Psoas muscle (tissue), 8 donors: ENCODE measurements around the gene GALNT9. TPM values are rescaled to one million over a fixed set of nuclear protein-coding genes. Genes with fewer than 3 reads are reported as not detected.

Source experiments
- ATAC-seq, 4 donors: fragments of 200-7000 bp; cut with Tn5 transposase; one replicate each; pipeline ENCODE4 v1.9.1; 2020; ENCODE audit warnings: moderate library complexity in 3 of 4, mild to moderate bottlenecking in 2 of 4
- DNase-seq, 2 donors: peaks; one replicate each; pipeline ENCODE4 v3.0.0-alpha.2; 2020
- H3K27ac ChIP-seq: fragments of 200-600 bp; one replicate; pipeline ENCODE4 v1.8.0; 2022
- H3K27me3 ChIP-seq, 3 donors: fragments of 200-600 bp in 1 of 3; one replicate each; pipeline versions ENCODE4 v1.6.1 to v1.8.0; 2013 to 2022; ENCODE audit warnings: low read length in 2 of 3, mild to moderate bottlenecking in 2 of 3, moderate library complexity in 1 of 3; ENCODE audit not compliant: insufficient read depth in 3 of 3
- H3K36me3 ChIP-seq, 2 donors: fragments of 200-600 bp in 1 of 2; one replicate each; pipeline versions ENCODE4 v1.6.1 to v1.8.0; 2013 to 2022; ENCODE audit warnings: low read depth in 1 of 2, mild to moderate bottlenecking in 1 of 2, moderate library complexity in 1 of 2; ENCODE audit not compliant: insufficient read depth in 1 of 2
- H3K4me1 ChIP-seq: fragments of 200-600 bp; one replicate; pipeline ENCODE4 v1.8.0; 2022
- H3K4me3 ChIP-seq: fragments of 200-600 bp; one replicate; pipeline ENCODE4 v1.8.0; 2022; ENCODE audit warnings: mild to moderate bottlenecking
- H3K9me3 ChIP-seq: fragments of 200-600 bp; one replicate; pipeline ENCODE4 v1.8.0; 2022
- WGBS, 3 donors: extraction: QIAGEN DNeasy Blood & Tissue Kit; methylation state at CpG; one replicate each; pipeline versions ENCODE4 v1.1.6 to v1.1.7; 2013; 5-methylcytosine and 5-hydroxymethylcytosine counted together
- intact Hi-C, 2 donors: fragments of 100-400 bp; cut with DNase I; formaldehyde crosslinking; loops; one replicate each; pipeline versions ENCODE4 v1.11.0 to v1.14.2; 2022
- polyA plus RNA-seq, 3 donors: library from polyadenylated mRNA; stranded (reverse); fragments of 200-250 nt; gene quantifications; one replicate each; pipeline ENCODE4 v1.2.3, GENCODE V29; 2013
- total RNA-seq, 4 donors: library from RNA; stranded (reverse); fragmentation: NEBNext Ultra II Directional in 2 of 4; extraction: Animal tissue kit (Norgen Biotek cat#: 25700) in 2 of 4; gene quantifications; one replicate each; pipeline versions ENCODE4 v1.2.1 to v1.2.4, GENCODE V29; 2021 to 2023
- TF ChIP-seq, protein P1 (sequence below): fragments of 200-600 bp; IDR thresholded peaks from one replicate; pipeline ENCODE4 v1.8.0; 2022; ENCODE audit warnings: antibody characterized with exemption
- donor health status: healthy with polysubstance abuse.
- donor health status: DM: no; HTN: no; CAD: no; lungs with moderate emphysema.
- donor health status: Bipolar disorder and iron deficiency.
- donor health status: healthy.
- donor health status: DM: yes; HTN: yes; CAD: no.
- donor health status: DM: no; HTN: no; CAD: no.
- donor health status: DM: no; HTN: no; CAD: no.
- donor health status: DM: yes; HTN: yes; CAD: no.

Gene GALNT9
- total and polyA plus RNA-seq, 7 donors: 0.01 to 0.21 (median 0.08) TPM; not detected in 4

DNA sequence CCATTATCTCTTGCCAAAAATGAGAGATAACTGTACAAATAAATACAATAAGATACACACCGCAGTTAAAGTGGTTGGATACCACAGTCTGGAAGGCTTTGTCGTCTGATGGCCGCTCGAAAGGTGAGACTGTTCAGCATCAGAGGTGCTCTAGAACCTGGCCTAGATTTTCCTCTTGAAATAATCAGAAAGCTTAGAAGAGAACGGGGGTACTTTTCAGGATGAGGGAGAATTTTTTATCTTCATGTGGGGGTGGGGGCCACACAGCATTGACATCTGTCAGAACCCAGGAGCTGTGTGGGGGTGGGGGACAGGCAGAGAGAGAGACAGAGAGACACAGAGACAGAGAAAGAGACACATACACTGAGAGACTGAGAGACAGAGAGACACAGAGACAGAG is 90.5 kb downstream of the GALNT9 start:
- Histone ChIP-seq H3K27me3 (peaks cover 0 to 22% (median 10%) of the 10 kb centered on the region in 3 donors), H3K4me3 (no peak overlapping the region), H3K36me3 (no peaks in the 10 kb centered on the region), H3K27ac (no peak overlapping the region), H3K9me3 (no peaks in the 10 kb centered on the region), H3K4me1 (no peaks in the 10 kb centered on the region)
- DNase-seq (no peak), ATAC-seq (no peak)
- intact Hi-C loops: no loop called here
- 71 to 81% (median 73%) methylated on average over 5 of the region's 5 CpGs for WGBS, 3 donors
- TF ChIP-seq, protein P1, sequence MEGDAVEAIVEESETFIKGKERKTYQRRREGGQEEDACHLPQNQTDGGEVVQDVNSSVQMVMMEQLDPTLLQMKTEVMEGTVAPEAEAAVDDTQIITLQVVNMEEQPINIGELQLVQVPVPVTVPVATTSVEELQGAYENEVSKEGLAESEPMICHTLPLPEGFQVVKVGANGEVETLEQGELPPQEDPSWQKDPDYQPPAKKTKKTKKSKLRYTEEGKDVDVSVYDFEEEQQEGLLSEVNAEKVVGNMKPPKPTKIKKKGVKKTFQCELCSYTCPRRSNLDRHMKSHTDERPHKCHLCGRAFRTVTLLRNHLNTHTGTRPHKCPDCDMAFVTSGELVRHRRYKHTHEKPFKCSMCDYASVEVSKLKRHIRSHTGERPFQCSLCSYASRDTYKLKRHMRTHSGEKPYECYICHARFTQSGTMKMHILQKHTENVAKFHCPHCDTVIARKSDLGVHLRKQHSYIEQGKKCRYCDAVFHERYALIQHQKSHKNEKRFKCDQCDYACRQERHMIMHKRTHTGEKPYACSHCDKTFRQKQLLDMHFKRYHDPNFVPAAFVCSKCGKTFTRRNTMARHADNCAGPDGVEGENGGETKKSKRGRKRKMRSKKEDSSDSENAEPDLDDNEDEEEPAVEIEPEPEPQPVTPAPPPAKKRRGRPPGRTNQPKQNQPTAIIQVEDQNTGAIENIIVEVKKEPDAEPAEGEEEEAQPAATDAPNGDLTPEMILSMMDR: no peak

DNA sequence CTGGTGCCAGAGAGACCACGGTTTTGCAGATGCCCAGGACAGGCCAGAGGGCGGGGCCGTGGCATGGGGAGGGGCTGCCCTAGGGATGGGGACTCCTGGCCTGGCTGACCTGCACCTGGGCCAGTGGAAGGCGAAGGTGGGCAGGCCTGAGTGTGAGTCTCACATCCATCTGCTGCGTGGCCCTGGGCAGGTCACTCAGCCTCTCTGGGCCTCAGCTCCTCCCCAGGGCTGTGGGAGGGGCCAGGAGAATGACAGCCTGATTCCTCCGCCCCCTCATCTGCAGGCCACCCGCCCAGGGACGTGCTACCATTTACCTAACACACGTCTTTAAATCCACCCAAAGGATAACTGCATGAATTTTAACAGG is 90.9 kb downstream of the GALNT9 start:
- no peaks in the 10 kb centered on the region for H3K4me1 ChIP-seq
- no peaks in the 10 kb centered on the region for H3K9me3 ChIP-seq
- 64 to 74% (median 65%) methylated on average over 8 to 9 of the region's 9 CpGs for WGBS, 3 donors
- no peak for ATAC-seq
- H3K27ac ChIP-seq: no peak overlapping the region
- intact Hi-C loops: no loop called here
- no peaks in the 10 kb centered on the region for H3K36me3 ChIP-seq
- H3K4me3 ChIP-seq: no peak overlapping the region
- DNase-seq: no peak
- TF ChIP-seq, protein P1: no peak
- H3K27me3 ChIP-seq: peaks cover 0 to 18% (median 10%) of the 10 kb centered on the region in 3 donors

DNA sequence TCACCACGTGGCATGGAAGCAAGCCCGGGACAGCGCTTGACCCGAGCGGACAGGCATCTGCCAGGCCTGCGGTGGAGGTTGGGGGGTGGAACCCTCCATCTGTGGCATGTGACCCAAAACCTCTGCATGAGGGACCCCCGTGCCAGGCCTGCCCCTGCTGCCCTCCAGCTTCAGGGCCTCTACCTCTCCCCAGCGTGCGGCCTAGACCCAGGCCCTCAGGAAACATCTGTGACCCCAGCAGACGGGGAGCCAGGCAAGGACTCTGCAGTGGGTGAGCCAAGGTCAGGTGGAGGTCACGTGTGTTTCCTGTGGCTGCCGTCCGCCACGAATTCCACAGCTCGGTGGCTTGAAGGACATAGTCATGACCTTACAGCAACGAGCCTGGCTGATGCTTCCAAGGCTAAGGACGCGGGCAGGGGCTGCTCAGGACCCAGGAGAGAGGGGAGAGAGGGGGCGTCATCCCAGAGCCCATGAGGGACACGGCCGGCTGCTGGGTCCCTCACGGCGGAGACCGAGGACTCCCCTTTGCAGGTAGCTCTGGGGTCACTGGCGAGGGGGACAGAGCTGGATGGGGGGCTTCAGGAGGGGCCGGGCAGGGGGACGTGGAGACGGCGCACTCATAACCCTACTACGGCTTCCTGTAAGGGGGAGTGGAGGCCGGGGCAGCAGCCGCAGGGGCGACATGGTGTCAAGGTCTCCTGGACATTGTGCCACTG is 91.5 kb downstream of the GALNT9 start:
- intact Hi-C loops: no loop called here
- Histone ChIP-seq H3K9me3 (no peaks in the 10 kb centered on the region), H3K36me3 (no peaks in the 10 kb centered on the region), H3K27me3 (peaks cover 0 to 18% (median 10%) of the 10 kb centered on the region in 3 donors), H3K4me3 (no peak overlapping the region), H3K27ac (no peak overlapping the region), H3K4me1 (no peaks in the 10 kb centered on the region)
- WGBS, 3 donors: 58 to 63% (median 61%) methylated on average over 33 of the region's 33 CpGs
- no peak for DNase-seq
- TF ChIP-seq, protein P1: no peak
- ATAC-seq: no peak

DNA sequence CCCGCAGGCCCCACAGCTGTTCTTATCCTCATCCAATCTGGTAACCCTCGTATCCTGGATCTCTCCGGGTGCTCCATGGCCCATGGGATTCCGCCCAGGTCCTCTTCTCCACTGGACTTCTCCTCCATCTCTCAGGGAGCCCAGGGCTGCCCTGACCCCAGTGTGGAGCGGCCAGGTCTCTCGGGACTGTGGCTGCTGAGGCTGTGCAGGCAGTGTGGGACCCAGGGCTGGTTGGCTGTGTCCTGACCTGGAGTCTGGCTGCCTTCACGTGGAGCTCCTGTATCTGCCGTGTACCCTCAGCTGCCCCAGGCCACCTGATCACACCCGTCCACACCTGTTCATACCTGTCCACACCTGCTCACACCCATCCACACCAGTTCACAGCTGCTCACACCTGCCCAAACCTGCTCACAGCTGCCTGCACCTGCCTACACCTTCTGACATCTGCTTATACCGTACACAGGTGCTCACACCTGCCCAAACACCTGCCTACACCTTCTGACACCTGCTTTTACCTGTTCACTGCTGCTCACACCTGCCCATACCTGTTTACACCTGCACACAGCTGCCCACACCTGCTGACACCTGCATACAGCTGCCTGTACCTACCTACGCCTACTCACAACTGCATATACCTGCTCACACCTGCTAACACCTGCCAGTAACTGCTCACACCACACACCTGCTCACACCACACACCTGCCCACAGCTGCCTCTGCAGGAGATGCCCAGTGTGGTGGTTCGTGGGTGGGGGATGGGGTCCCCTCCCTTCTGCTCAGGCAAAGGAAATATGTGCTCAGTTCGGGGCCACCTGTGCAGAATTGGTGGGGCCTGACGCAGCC is 92.2 kb downstream of the GALNT9 start:
- TF ChIP-seq, protein P1: no peak
- Histone ChIP-seq H3K27ac (no peak overlapping the region), H3K4me3 (no peak overlapping the region), H3K27me3 (peaks cover 0 to 18% (median 10%) of the 10 kb centered on the region in 3 donors), H3K4me1 (no peaks in the 10 kb centered on the region), H3K36me3 (no peaks in the 10 kb centered on the region), H3K9me3 (no peaks in the 10 kb centered on the region)
- DNase-seq (no peak), ATAC-seq (no peak)
- 63 to 65% (median 64%) methylated on average over 13 to 14 of the region's 14 CpGs for WGBS, 3 donors
- intact Hi-C loops: no loop called here
